Uterus (tissue), 2 donors: Measurements from ENCODE around the gene BMERB1.

ENCODE experiments used
- POLR2A ChIP-seq, 2 donors: fragments of 450-650 bp; IDR thresholded peaks; one replicate each; pipeline ENCODE4 v1.6.1; 2016; ENCODE audit warnings: antibody characterized with exemption in 2 of 2, mild to moderate bottlenecking in 1 of 2, moderate library complexity in 1 of 2
- TF ChIP-seq, protein P1 (sequence below), 4 experiments: fragments of 200-600 bp in 2 of 4; fragments of 450-650 bp in 2 of 4; sonication (generic) in 2 of 4; IDR thresholded peaks; one replicate each; pipeline ENCODE4 v1.5.1; 2016 to 2019; ENCODE audit warnings: antibody characterized with exemption in 4 of 4, mild to moderate bottlenecking in 2 of 4, moderate library complexity in 1 of 4

DNA sequence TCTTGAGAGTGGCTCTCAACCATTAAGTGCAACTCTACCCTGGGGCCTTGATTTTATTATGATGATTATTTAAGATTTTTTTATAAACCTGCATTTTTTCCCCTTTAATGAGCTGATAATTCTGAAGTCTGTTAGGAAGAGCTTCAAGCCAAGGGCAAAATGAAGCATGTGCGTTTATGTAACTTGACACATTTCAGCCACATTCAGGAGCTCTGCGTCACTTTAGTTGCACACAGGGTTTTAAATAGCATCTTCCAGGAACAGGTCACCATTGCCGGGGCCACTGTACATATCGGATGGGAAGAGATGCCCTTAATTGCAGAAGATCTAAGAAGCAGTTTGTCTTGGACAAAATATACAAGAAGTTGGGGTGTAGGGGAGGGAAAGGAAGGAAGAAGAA is 89.6 kb downstream of the BMERB1 start:
- TF ChIP-seq POLR2A (IDR thresholded peaks at IDR 0.05): no peak
- TF ChIP-seq, protein P1, sequence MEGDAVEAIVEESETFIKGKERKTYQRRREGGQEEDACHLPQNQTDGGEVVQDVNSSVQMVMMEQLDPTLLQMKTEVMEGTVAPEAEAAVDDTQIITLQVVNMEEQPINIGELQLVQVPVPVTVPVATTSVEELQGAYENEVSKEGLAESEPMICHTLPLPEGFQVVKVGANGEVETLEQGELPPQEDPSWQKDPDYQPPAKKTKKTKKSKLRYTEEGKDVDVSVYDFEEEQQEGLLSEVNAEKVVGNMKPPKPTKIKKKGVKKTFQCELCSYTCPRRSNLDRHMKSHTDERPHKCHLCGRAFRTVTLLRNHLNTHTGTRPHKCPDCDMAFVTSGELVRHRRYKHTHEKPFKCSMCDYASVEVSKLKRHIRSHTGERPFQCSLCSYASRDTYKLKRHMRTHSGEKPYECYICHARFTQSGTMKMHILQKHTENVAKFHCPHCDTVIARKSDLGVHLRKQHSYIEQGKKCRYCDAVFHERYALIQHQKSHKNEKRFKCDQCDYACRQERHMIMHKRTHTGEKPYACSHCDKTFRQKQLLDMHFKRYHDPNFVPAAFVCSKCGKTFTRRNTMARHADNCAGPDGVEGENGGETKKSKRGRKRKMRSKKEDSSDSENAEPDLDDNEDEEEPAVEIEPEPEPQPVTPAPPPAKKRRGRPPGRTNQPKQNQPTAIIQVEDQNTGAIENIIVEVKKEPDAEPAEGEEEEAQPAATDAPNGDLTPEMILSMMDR (IDR thresholded peaks at IDR 0.05): no peak
